DOHH2 (cell line): ENCODE results near the gene MYBPC3.

Experiments
- CTCF ChIP-seq: fragments of 200-600 bp; sonication (generic); IDR thresholded peaks from one replicate; pipeline ENCODE4 v1.5.1; 2014; ENCODE audit warnings: antibody characterized with exemption, mild to moderate bottlenecking, low read depth, low read length; ENCODE audit not compliant: poor library complexity, severe bottlenecking
- EZH2phosphoT487 ChIP-seq: fragments of 200-600 bp; sonication (generic); IDR thresholded peaks from 2 replicates; pipeline ENCODE4 v1.6.1; 2017; ENCODE audit warnings: borderline replicate concordance, mild to moderate bottlenecking, antibody characterized with exemption, low read length, moderate library complexity, mixed read lengths

- no peak for TF ChIP-seq CTCF
- no peak for TF ChIP-seq EZH2phosphoT487
These were observed 26.8 kb upstream of the MYBPC3 start for GRCh38 chr11:47379317-47379716.
